H9 (cell line): ENCODE results near the gene CCDC142. TPM values are rescaled to one million over a fixed set of nuclear protein-coding genes. Genes with fewer than 3 reads are reported as not detected.

Experiments used
- DNase-seq: peaks from one replicate; pipeline ENCODE4 v3.0.0-alpha.2; 2017
- H2AFZ ChIP-seq: one replicate; pipeline ENCODE4 v1.6.1; 2013; ENCODE audit warnings: mild to moderate bottlenecking, low read length, control low read depth, moderate library complexity
- H2AK5ac ChIP-seq: 2 replicates; pipeline ENCODE4 v1.6.1; 2013; ENCODE audit warnings: low read length, control low read depth, mixed read lengths; ENCODE audit not compliant: insufficient read length
- H2BK120ac ChIP-seq: one replicate; pipeline ENCODE4 v1.6.1; 2013; ENCODE audit warnings: low read depth, mild to moderate bottlenecking, low read length, control low read depth, inconsistent platforms; ENCODE audit not compliant: poor library complexity, severe bottlenecking
- H2BK12ac ChIP-seq: 2 replicates; pipeline ENCODE4 v1.6.1; 2013; ENCODE audit warnings: low read length, control low read depth, mixed read lengths, low read depth; ENCODE audit not compliant: insufficient read length
- H2BK15ac ChIP-seq: 2 replicates; pipeline ENCODE4 v1.6.1; 2013; ENCODE audit warnings: low read depth, low read length, control low read depth
- H2BK20ac ChIP-seq: one replicate; pipeline ENCODE4 v1.6.1; 2013; ENCODE audit warnings: low read depth, mild to moderate bottlenecking, low read length, control low read depth, inconsistent platforms; ENCODE audit not compliant: poor library complexity, severe bottlenecking
- H2BK5ac ChIP-seq: 2 replicates; pipeline ENCODE4 v1.6.1; 2013; ENCODE audit warnings: low read length, control low read depth, mixed read lengths; ENCODE audit not compliant: insufficient read length
- H3K14ac ChIP-seq: 2 replicates; pipeline ENCODE4 v1.6.1; 2013; ENCODE audit warnings: low read length, control low read depth; ENCODE audit not compliant: insufficient read depth
- H3K18ac ChIP-seq: 2 replicates; pipeline ENCODE4 v1.6.1; 2013; ENCODE audit warnings: low read depth, mild to moderate bottlenecking, mixed read lengths, low read length, control low read depth; ENCODE audit not compliant: insufficient read length
- H3K23ac ChIP-seq: 2 replicates; pipeline ENCODE4 v1.6.1; 2013; ENCODE audit warnings: low read length, control low read depth, mixed read lengths, low read depth; ENCODE audit not compliant: insufficient read length
- H3K23me2 ChIP-seq: 2 replicates; pipeline ENCODE4 v1.6.1; 2013; ENCODE audit warnings: low read depth, mild to moderate bottlenecking, mixed read lengths, low read length, control low read depth; ENCODE audit not compliant: insufficient read length, poor library complexity, severe bottlenecking
- H3K27ac ChIP-seq: 2 replicates; pipeline ENCODE4 v1.5.1; 2013; ENCODE audit warnings: low read length, control low read depth, mixed read lengths, low read depth; ENCODE audit not compliant: insufficient read length
- H3K27me3 ChIP-seq: 2 replicates; pipeline ENCODE4 v1.6.1; 2013; ENCODE audit warnings: low read length, control low read depth, inconsistent platforms; ENCODE audit not compliant: insufficient read depth
- H3K4ac ChIP-seq: 2 replicates; pipeline ENCODE4 v1.6.1; 2013; ENCODE audit warnings: low read depth, mild to moderate bottlenecking, control low read depth, inconsistent platforms, low read length, moderate library complexity
- H3K4me1 ChIP-seq: 2 replicates; pipeline ENCODE4 v1.6.1; 2013; ENCODE audit warnings: low read length, control low read depth, inconsistent platforms; ENCODE audit not compliant: insufficient read depth
- H3K4me2 ChIP-seq: 2 replicates; pipeline ENCODE4 v1.6.1; 2013; ENCODE audit warnings: low read length, control low read depth, mixed read lengths; ENCODE audit not compliant: insufficient read length, insufficient read depth
- H3K56ac ChIP-seq: 2 replicates; pipeline ENCODE4 v1.6.1; 2013; ENCODE audit warnings: low read depth, mild to moderate bottlenecking, mixed read lengths, low read length, control low read depth; ENCODE audit not compliant: insufficient read length
- H3K79me1 ChIP-seq: 2 replicates; pipeline ENCODE4 v1.6.1; 2013; ENCODE audit warnings: low read depth, mild to moderate bottlenecking, moderate library complexity, low read length, control low read depth, inconsistent platforms; ENCODE audit not compliant: insufficient read depth, poor library complexity, severe bottlenecking
- H3K79me2 ChIP-seq: 2 replicates; pipeline ENCODE4 v1.6.1; 2013; ENCODE audit warnings: low read length, control low read depth, inconsistent platforms; ENCODE audit not compliant: insufficient read depth
- H3K9ac ChIP-seq: 2 replicates; pipeline ENCODE4 v1.6.1; 2013; ENCODE audit warnings: low read length, control low read depth, mixed read lengths; ENCODE audit not compliant: insufficient read length; ENCODE audit errors: extremely low read depth
- H3K9me3 ChIP-seq: one replicate; pipeline ENCODE4 v1.6.1; 2013; ENCODE audit warnings: low read depth, low read length, inconsistent platforms; ENCODE audit not compliant: control insufficient read depth
- H3T11ph ChIP-seq: one replicate; pipeline ENCODE4 v1.6.1; 2013; ENCODE audit warnings: mild to moderate bottlenecking, low read length, control low read depth, inconsistent platforms
- H4K20me1 ChIP-seq: one replicate; pipeline ENCODE4 v1.6.1; 2013; ENCODE audit not compliant: control insufficient read depth, insufficient read length, insufficient read depth
- H4K5ac ChIP-seq: 2 replicates; pipeline ENCODE4 v1.6.1; 2013; ENCODE audit warnings: low read depth, mild to moderate bottlenecking, mixed read lengths, low read length, control low read depth; ENCODE audit not compliant: insufficient read length
- H4K8ac ChIP-seq: replicated peaks from 2 replicates; pipeline ENCODE4 v1.6.1; 2013; ENCODE audit warnings: low read length, control low read depth, mixed read lengths, low read depth; ENCODE audit not compliant: insufficient read length
- H4K91ac ChIP-seq: 2 replicates; pipeline ENCODE4 v1.6.1; 2013; ENCODE audit warnings: low read depth, mild to moderate bottlenecking, moderate library complexity, mixed read lengths, low read length, control low read depth; ENCODE audit not compliant: insufficient read length
- H3K27ac Mint-ChIP-seq, 3 experiments: 2 replicates in 2 of 3; 3 replicates in 1 of 3; pipeline ENCODE4 v1.8.0; 2020 to 2021; ENCODE audit warnings: mixed read lengths in 3 of 3, mild to moderate bottlenecking in 1 of 3, moderate library complexity in 1 of 3
- H3K27me3 Mint-ChIP-seq: 2 replicates; pipeline ENCODE4 v1.8.0; 2021; ENCODE audit warnings: low read depth, mild to moderate bottlenecking, moderate library complexity, mixed read lengths
- H3K36me3 Mint-ChIP-seq, 3 experiments: 2 replicates in 2 of 3; 3 replicates in 1 of 3; pipeline ENCODE4 v1.8.0; 2020 to 2021; ENCODE audit warnings: low read depth in 3 of 3, mixed read lengths in 3 of 3; ENCODE audit not compliant: insufficient read depth in 1 of 3
- H3K4me1 Mint-ChIP-seq, 2 experiments: 2 replicates each; pipeline ENCODE4 v1.8.0; 2020; ENCODE audit warnings: mixed read lengths in 2 of 2
- H3K4me3 Mint-ChIP-seq, 2 experiments: 2 replicates in 1 of 2; 3 replicates in 1 of 2; pipeline ENCODE4 v1.8.0; 2020 to 2021; ENCODE audit warnings: mild to moderate bottlenecking in 2 of 2, mixed read lengths in 2 of 2, moderate library complexity in 1 of 2
- H3K9me3 Mint-ChIP-seq, 2 experiments: 2 replicates in 1 of 2; 3 replicates in 1 of 2; pipeline ENCODE4 v1.8.0; 2020; ENCODE audit warnings: mild to moderate bottlenecking in 2 of 2, mixed read lengths in 2 of 2, moderate library complexity in 1 of 2
- WGBS: extraction: QIAGEN DNeasy Blood & Tissue Kit; methylation state at CpG from one replicate; pipeline ENCODE4 v1.1.7; 2013; ENCODE audit warnings: missing lambda C conversion rate, low lambda C conversion rate, mixed read lengths; ENCODE audit not compliant: insufficient read length; ENCODE audit errors: extremely low coverage; 5-methylcytosine and 5-hydroxymethylcytosine counted together
- total RNA-seq: library from RNA; stranded (reverse); gene quantifications from 2 replicates; pipeline ENCODE4 v1.2.1, GENCODE V29; 2021
- TF ChIP-seq, protein P1 (sequence below): fragments of 200-600 bp; sonication (generic); conservative IDR thresholded peaks from 3 replicates; pipeline ENCODE4 v1.8.0; 2021; ENCODE audit warnings: antibody characterized with exemption, mild to moderate bottlenecking

CCDC142 gene
- total RNA-seq, 1 experiment from 2014 or later, result 21.5 TPM

DNA sequence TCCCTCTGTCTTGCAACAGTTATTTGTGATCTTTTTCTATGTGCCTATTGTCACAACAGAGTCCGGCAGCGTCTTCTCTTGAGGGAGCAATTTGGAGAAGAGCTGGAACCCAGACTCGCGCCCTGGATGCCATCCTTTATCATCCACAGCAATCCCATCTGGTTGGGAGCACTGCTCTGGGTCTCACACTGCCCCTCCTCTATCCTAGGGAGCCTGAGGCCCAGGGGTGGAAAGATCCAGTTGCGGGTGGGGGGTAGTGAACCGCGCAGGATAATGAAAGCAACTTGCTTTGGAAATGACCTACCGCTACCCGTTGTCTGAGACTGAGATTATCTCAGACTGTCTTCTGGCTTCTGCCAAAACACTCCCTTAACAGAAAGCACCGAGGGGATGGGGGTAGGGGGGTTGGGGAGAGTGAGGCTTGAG is 23.8 kb downstream of the CCDC142 start:
- H3K36me3 Mint-ChIP-seq, result peaks cover 10 to 29% (median 28%) of the 10 kb centered on the region in 3 experiments; a peak in 6 of 7 replicates
- H3K4me3 Mint-ChIP-seq, result peak overlapping the region; percentile 96 to 97

More for the DNA sequence above, 23.8 kb downstream of the CCDC142 start:
- TF ChIP-seq, protein P1, sequence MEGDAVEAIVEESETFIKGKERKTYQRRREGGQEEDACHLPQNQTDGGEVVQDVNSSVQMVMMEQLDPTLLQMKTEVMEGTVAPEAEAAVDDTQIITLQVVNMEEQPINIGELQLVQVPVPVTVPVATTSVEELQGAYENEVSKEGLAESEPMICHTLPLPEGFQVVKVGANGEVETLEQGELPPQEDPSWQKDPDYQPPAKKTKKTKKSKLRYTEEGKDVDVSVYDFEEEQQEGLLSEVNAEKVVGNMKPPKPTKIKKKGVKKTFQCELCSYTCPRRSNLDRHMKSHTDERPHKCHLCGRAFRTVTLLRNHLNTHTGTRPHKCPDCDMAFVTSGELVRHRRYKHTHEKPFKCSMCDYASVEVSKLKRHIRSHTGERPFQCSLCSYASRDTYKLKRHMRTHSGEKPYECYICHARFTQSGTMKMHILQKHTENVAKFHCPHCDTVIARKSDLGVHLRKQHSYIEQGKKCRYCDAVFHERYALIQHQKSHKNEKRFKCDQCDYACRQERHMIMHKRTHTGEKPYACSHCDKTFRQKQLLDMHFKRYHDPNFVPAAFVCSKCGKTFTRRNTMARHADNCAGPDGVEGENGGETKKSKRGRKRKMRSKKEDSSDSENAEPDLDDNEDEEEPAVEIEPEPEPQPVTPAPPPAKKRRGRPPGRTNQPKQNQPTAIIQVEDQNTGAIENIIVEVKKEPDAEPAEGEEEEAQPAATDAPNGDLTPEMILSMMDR, result no peak
- H3K4me2 ChIP-seq, result peak overlapping the region; percentile 97
- H3T11ph ChIP-seq, result no peak overlapping the region
- no peak overlapping the region for H4K8ac ChIP-seq
- no peak overlapping the region for H2AK5ac ChIP-seq
- no peaks in the 10 kb centered on the region for H3K9me3 ChIP-seq
- Mint-ChIP-seq H3K4me1 (peaks cover 28 to 37% of the 10 kb centered on the region in 2 experiments), H3K27ac (peak overlapping the region; percentile 67 to 98 (median 98); a peak in 5 of 7 replicates), H3K9me3 (no peaks in the 10 kb centered on the region), H3K27me3 (no peaks in the 10 kb centered on the region)
- no CpG with 5 or more reads among the region's 10 CpGs for WGBS
- H2AFZ ChIP-seq, result no peak overlapping the region
- H3K79me2 ChIP-seq, result no peaks in the 10 kb centered on the region
- H2BK12ac ChIP-seq, result no peak overlapping the region
- no peak overlapping the region for H3K23ac ChIP-seq
- H2BK120ac ChIP-seq, result no peak overlapping the region
- no peaks in the 10 kb centered on the region for H3K79me1 ChIP-seq
- H3K27me3 ChIP-seq, result no peaks in the 10 kb centered on the region
- H3K56ac ChIP-seq, result no peak overlapping the region
- no peak overlapping the region for H3K18ac ChIP-seq
- H4K91ac ChIP-seq, result no peak overlapping the region
- no peak for DNase-seq
- no peak overlapping the region for H3K27ac ChIP-seq
- no peak overlapping the region for H2BK5ac ChIP-seq
- H4K5ac ChIP-seq, result no peak overlapping the region
- peaks cover 2% of the 10 kb centered on the region; the same call in 1 of the 2 replicates for H3K4me1 ChIP-seq
- no peak overlapping the region for H2BK15ac ChIP-seq
- H3K14ac ChIP-seq, result 0 out of 2 replicates have a peak overlapping the region, but pooled peaks have one; percentile 82
- H3K9ac ChIP-seq, result peak overlapping the region; percentile 92
- no peak overlapping the region for H2BK20ac ChIP-seq
- peaks cover 18% of the 10 kb centered on the region for H3K23me2 ChIP-seq
- peaks cover 2% of the 10 kb centered on the region for H4K20me1 ChIP-seq
- H3K4ac ChIP-seq, result no peak overlapping the region; the same call in 1 of the 2 replicates
